ENCODE results near the gene LRRC1. TPM values are rescaled to one million over a fixed set of nuclear protein-coding genes. Genes with fewer than 3 reads are reported as not detected.

LRRC1 gene
- total and polyA plus RNA-seq, 2 of the 8 experiments (the other 6 are each of a cell fraction or from before 2014, with no cell fraction given): 6.7 to 15.9 TPM

DNA sequence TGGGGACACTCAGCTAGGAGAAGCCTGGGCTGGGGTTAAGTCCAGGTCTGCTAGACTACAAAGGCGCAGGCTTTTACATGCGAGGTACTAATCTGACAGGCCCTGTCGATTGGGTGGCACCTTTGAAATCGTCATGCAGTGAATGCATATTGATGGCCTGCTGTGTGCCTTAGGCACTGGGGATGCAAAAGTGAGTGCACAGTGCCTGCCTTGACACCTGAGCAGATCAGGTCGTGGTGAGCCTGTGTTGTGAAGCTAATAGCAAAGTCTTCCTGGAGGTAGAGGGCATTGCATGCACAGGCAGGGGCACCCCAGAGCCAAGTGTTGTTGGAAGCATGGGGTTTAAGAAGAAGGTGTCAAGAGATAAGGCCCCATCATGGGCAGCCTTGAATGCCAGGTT, 16.9 kb downstream of the LRRC1 start:
- Histone ChIP-seq H3K79me2 (ENCODE audit: control insufficient read depth in 1 of 2, insufficient read depth in 2 of 2, low read length in 2 of 2) (peaks cover 0 to 34% of the 10 kb centered on the region in 2 experiments; a peak in 2 of 4 replicates), H2BK12ac (ENCODE audit: low read depth, low read length) (peak overlapping the region; percentile 94; the same call in 1 of the 2 replicates), H3K9me3 (ENCODE audit: insufficient read depth in 2 of 2, low read depth in 1 of 2, low read length in 1 of 2) (no peaks in the 10 kb centered on the region), H3K23ac (ENCODE audit: insufficient read length) (no peak overlapping the region), H3K9ac (replicated peaks in 1 of 4; ENCODE audit: extremely low read depth in 1 of 4, low read depth in 3 of 4, low read length in 3 of 4) (no peak overlapping the region), H2BK20ac (ENCODE audit: low read length) (no peak overlapping the region), H3K23me2 (ENCODE audit: low read depth, low read length) (no peaks in the 10 kb centered on the region), H3K14ac (ENCODE audit: insufficient read length) (no peak overlapping the region), H3K27ac (ENCODE audit: low read depth, low read length) (no peak overlapping the region), H3K4ac (replicated peaks; ENCODE audit: insufficient read length, low read depth, low read length) (no peak overlapping the region), H3K4me1 (replicated peaks in 1 of 4; ENCODE audit: control insufficient read depth in 3 of 4, insufficient read depth in 4 of 4, low read length in 3 of 4) (peaks cover 0 to 17% (median 9%) of the 10 kb centered on the region in 4 experiments; a peak in 5 of 7 replicates), H3K27me3 (replicated peaks in 1 of 4; ENCODE audit: control insufficient read depth in 3 of 4, extremely low read depth in 1 of 4, insufficient read depth in 3 of 4, low read length in 3 of 4) (no peaks in the 10 kb centered on the region), H4K91ac (replicated peaks; ENCODE audit: insufficient read length, low read length) (peak overlapping the region; percentile 79), H4K5ac (ENCODE audit: insufficient read length, low read depth, low read length) (no peak overlapping the region), H3K4me3 (ENCODE audit: extremely low read depth in 1 of 4, insufficient read depth in 2 of 4, low read depth in 3 of 4, low read length in 4 of 4) (no peak overlapping the region), H3K79me1 (ENCODE audit: low read depth, low read length) (no peaks in the 10 kb centered on the region; the same call in 1 of the 2 replicates), H2AFZ (ENCODE audit: low read length) (no peak overlapping the region), H2AK5ac (ENCODE audit: low read depth, low read length) (no peak overlapping the region), H2BK15ac (ENCODE audit: low read length) (peak overlapping the region; percentile 92; the same call in 1 of the 2 replicates), H3K36me3 (ENCODE audit: control insufficient read depth in 2 of 4, insufficient read depth in 4 of 4, low read length in 3 of 4) (no peaks in the 10 kb centered on the region), H4K8ac (ENCODE audit: extremely low read depth, insufficient read depth, low read length) (no peak overlapping the region), H3K4me2 (ENCODE audit: insufficient read depth in 1 of 2, low read depth in 2 of 2, low read length in 2 of 2) (no peak overlapping the region), H3K18ac (ENCODE audit: extremely low read depth, low read length) (no peak overlapping the region), H2BK120ac (replicated peaks; ENCODE audit: low read depth, low read length) (no peak overlapping the region), H2BK5ac (ENCODE audit: low read depth, low read length) (peak overlapping the region; percentile 72), H4K20me1 (replicated peaks in 1 of 2; ENCODE audit: control insufficient read depth in 1 of 2, insufficient read depth in 2 of 2, low read length in 2 of 2) (peaks cover 2 to 4% of the 10 kb centered on the region in 2 experiments), H3K56ac (replicated peaks; ENCODE audit: insufficient read length, low read depth, low read length) (no peak overlapping the region)
- TF ChIP-seq SIRT6 (IDR thresholded peaks at IDR 0.05; ENCODE audit: low read length): no peak
- TF ChIP-seq CHD1 (IDR thresholded peaks at IDR 0.05; ENCODE audit: low read depth, low read length): no peak
- no peak for TF ChIP-seq JUN (IDR thresholded peaks at IDR 0.05; ENCODE audit: low read depth, low read length)
- no peak for TF ChIP-seq BCL11A (IDR thresholded peaks at IDR 0.05; ENCODE audit: low read depth in 2 of 2, low read length in 2 of 2)
- TF ChIP-seq FOSL1 (IDR thresholded peaks at IDR 0.05; ENCODE audit: insufficient read depth, low read depth, low read length): no peak
- TF ChIP-seq CBX5 (IDR thresholded peaks at IDR 0.05; ENCODE audit: low read depth, low read length): no peak
- TF ChIP-seq, protein P1, sequence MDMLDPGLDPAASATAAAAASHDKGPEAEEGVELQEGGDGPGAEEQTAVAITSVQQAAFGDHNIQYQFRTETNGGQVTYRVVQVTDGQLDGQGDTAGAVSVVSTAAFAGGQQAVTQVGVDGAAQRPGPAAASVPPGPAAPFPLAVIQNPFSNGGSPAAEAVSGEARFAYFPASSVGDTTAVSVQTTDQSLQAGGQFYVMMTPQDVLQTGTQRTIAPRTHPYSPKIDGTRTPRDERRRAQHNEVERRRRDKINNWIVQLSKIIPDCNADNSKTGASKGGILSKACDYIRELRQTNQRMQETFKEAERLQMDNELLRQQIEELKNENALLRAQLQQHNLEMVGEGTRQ (IDR thresholded peaks at IDR 0.05; ENCODE audit: low read length): no peak
- no peak for TF ChIP-seq SP4 (IDR thresholded peaks at IDR 0.05; ENCODE audit: low read length)
- ChIA-PET CTCF (ENCODE audit: partially characterized antibody) (interaction anchor here (0.9 to 2.3 kb wide), 6 partner anchors 11 to 144 kb away, joined by 3 to 10 read pairs (median 4); no protein-coding TSS in a partner anchor), POLR2A (ENCODE audit: partially characterized antibody) (interaction anchor here (0.7 to 2.0 kb wide), 2 partner anchors 11 to 18 kb away, joined by 4 to 6 read pairs; partner anchors contain the start of gene LRRC1)
- FAIRE-seq (no peak), DNase-seq (ENCODE audit: low read depth in 1 of 2, low spot score in 2 of 2) (no peak)
- 76% methylated on average over 5 of the region's 5 CpGs; no CpG with 5 or more reads in 1 of the 2 experiments for WGBS, 2 experiments (ENCODE audit: extremely low coverage in 1 of 2, insufficient coverage in 1 of 2, insufficient read length in 1 of 2, insufficient replicate concordance in 2 of 2, low coverage in 1 of 2, low lambda C conversion rate in 2 of 2, missing lambda C conversion rate in 1 of 2)
